A673 (cell line): ENCODE results near the gene NOL9. TPM values are rescaled to one million over a fixed set of nuclear protein-coding genes. Genes with fewer than 3 reads are reported as not detected.
A peak's percentile ranks its signal among the peaks of the same experiment; 100 is the strongest.

Experiments
- BruUV-seq: library from RNA; stranded (reverse); fragments of 400-500 nt; replicated peaks from 2 replicates; lab custom pipeline; 2021; lab: Mats Ljungman, UMichigan
- CTCF ChIA-PET: fragments of 300-600 bp; sonication (Branson Sonifier 250); formaldehyde crosslinking; loops from one replicate; lab custom pipeline; 2022; ENCODE audit warnings: antibody characterized with exemption; lab: Charles Lee
- POLR2A ChIA-PET: fragments of 300-600 bp; sonication (Branson Sonifier 250); formaldehyde crosslinking; loops from one replicate; lab custom pipeline; 2022; ENCODE audit warnings: antibody characterized with exemption; ENCODE audit not compliant: low non-redundant PET; lab: Charles Lee
- DNase-seq: peaks from one replicate; pipeline ENCODE4 v3.0.0-alpha.2; 2015; ENCODE audit warnings: low spot score
- H3K27ac ChIP-seq: fragments of 200-600 bp; sonication (generic); 2 replicates; pipeline ENCODE4 v1.5.1; 2016; ENCODE audit warnings: mixed run types, low read depth, mild to moderate bottlenecking, mixed read lengths, antibody characterized with exemption, low read length; ENCODE audit not compliant: poor library complexity, severe bottlenecking
- H3K27me3 ChIP-seq: fragments of 200-600 bp; sonication (generic); replicated peaks from 2 replicates; pipeline ENCODE4 v1.6.1; 2017; ENCODE audit warnings: mixed run types, low read depth, mild to moderate bottlenecking, mixed read lengths, antibody characterized with exemption, low read length; ENCODE audit not compliant: insufficient read depth, poor library complexity
- H3K36me3 ChIP-seq: fragments of 200-600 bp; sonication (generic); 2 replicates; pipeline ENCODE4 v1.6.1; 2016; ENCODE audit warnings: mixed run types, mild to moderate bottlenecking, mixed read lengths, antibody characterized with exemption, low read length; ENCODE audit not compliant: insufficient read depth, poor library complexity, severe bottlenecking
- H3K4me1 ChIP-seq: fragments of 200-600 bp; sonication (generic); 2 replicates; pipeline ENCODE4 v1.6.1; 2017; ENCODE audit warnings: mixed run types, mild to moderate bottlenecking, mixed read lengths, antibody characterized with exemption, low read length; ENCODE audit not compliant: insufficient read depth, poor library complexity, severe bottlenecking
- H3K4me3 ChIP-seq: fragments of 200-600 bp; sonication (generic); 2 replicates; pipeline ENCODE4 v1.5.1; 2016; ENCODE audit warnings: low read depth, mixed run types, mild to moderate bottlenecking, mixed read lengths, low read length; ENCODE audit not compliant: poor library complexity, severe bottlenecking
- H3K9me3 ChIP-seq: fragments of 200-600 bp; sonication (generic); 2 replicates; pipeline ENCODE4 v1.6.1; 2016; ENCODE audit warnings: mixed run types, low read depth, mild to moderate bottlenecking, mixed read lengths, antibody characterized with exemption, low read length; ENCODE audit not compliant: poor library complexity, severe bottlenecking
- CTCF ChIP-seq: fragments of 300-800, 200-600 bp; sonication (generic); conservative IDR thresholded peaks from 2 replicates; pipeline ENCODE4 v1.5.1; 2017; ENCODE audit warnings: low read depth, mild to moderate bottlenecking, antibody characterized with exemption, low read length, moderate library complexity, mixed read lengths
- EZH2 ChIP-seq: fragments of 200-600 bp; sonication (generic); IDR thresholded peaks from 2 replicates; pipeline ENCODE4 v1.6.1; 2017; ENCODE audit warnings: borderline replicate concordance, low read depth, mild to moderate bottlenecking, mixed read lengths, antibody characterized with exemption, low read length; ENCODE audit not compliant: poor library complexity, severe bottlenecking
- intact Hi-C: fragments of 100-400 bp; cut with micrococcal nuclease; formaldehyde crosslinking; loops from one replicate; pipeline ENCODE4 v1.10.0; 2022; ENCODE audit not compliant: unreplicated experiment
- total RNA-seq: library from RNA; stranded (reverse); gene quantifications from 2 replicates; pipeline ENCODE4 v1.2.3, GENCODE V29; 2021

NOL9 gene
- total RNA-seq, 1 experiment from 2014 or later = 55.6 TPM

DNA sequence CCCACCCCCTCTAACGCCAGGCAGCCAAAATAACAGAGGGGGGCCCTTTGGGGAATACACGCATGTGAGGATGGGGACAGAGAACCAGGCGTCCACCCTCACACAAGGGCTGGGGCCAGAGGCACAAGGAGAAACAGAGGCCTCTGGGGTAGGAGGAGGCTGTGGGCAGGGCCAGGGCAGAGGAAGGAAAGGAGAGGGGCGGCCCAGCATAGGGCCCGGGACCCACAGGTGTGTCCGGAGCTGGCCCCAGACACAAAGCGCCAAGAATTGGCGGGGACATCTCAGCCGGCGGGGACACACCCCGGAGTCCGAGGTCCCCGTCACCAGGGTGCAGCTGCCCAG is 69.5 kb downstream of the NOL9 start:
- ChIA-PET POLR2A (no interaction called here), CTCF (interaction anchor here (0.5 to 0.9 kb wide), 2 partner anchors 234 to 249 kb away, joined by 3 to 4 read pairs; partner anchors contain the start of gene ICMT)
- DNase-seq = no peak
- BruUV-seq = no TSS peak
- no peaks in the 10 kb centered on the region for H3K9me3 ChIP-seq
- H3K27me3 ChIP-seq = peaks cover 33% of the 10 kb centered on the region
- peak overlapping the region; percentile 19 for H3K4me3 ChIP-seq
- peaks cover 6% of the 10 kb centered on the region for H3K4me1 ChIP-seq
- H3K36me3 ChIP-seq = no peaks in the 10 kb centered on the region
- TF ChIP-seq CTCF (no peak), EZH2 (no peak)
- intact Hi-C loops = loop anchor here (5.0 kb wide), 1 partner anchor 733 kb away; no protein-coding TSS in a partner anchor
- no peak overlapping the region for H3K27ac ChIP-seq

DNA sequence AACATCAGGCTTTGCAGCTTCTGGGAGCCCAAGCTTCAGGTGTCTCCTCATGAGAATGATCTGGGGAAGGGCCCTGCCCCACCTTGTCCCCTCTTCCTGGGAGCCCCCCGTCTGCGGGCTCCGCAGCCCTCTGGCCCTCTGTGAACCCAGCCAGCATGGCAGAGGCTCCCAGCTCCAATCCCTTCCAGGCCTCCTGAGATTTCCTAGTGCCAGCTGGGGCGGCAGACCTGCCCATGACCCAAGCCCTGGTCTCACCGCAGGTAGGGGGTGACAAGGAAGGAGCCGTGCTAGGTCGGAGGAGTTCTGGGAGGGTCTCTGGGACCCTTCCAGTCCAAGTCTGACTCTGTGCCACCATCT is 70.6 kb downstream of the NOL9 start:
- CTCF ChIA-PET = interaction anchor here (0.9 kb wide), 2 partner anchors 162 to 248 kb away, joined by 3 read pairs; partner anchors contain the start of gene ICMT
- intact Hi-C loops = no loop called here
- POLR2A ChIA-PET = no interaction called here
- H3K27ac ChIP-seq = no peak overlapping the region
- no peaks in the 10 kb centered on the region for H3K9me3 ChIP-seq
- no peaks in the 10 kb centered on the region for H3K36me3 ChIP-seq
- TF ChIP-seq EZH2 (no peak), CTCF (no peak)
- no peak overlapping the region for H3K4me3 ChIP-seq
- BruUV-seq = no TSS peak
- peaks cover 6% of the 10 kb centered on the region for H3K4me1 ChIP-seq
- peaks cover 33% of the 10 kb centered on the region for H3K27me3 ChIP-seq
- DNase-seq = no peak

DNA sequence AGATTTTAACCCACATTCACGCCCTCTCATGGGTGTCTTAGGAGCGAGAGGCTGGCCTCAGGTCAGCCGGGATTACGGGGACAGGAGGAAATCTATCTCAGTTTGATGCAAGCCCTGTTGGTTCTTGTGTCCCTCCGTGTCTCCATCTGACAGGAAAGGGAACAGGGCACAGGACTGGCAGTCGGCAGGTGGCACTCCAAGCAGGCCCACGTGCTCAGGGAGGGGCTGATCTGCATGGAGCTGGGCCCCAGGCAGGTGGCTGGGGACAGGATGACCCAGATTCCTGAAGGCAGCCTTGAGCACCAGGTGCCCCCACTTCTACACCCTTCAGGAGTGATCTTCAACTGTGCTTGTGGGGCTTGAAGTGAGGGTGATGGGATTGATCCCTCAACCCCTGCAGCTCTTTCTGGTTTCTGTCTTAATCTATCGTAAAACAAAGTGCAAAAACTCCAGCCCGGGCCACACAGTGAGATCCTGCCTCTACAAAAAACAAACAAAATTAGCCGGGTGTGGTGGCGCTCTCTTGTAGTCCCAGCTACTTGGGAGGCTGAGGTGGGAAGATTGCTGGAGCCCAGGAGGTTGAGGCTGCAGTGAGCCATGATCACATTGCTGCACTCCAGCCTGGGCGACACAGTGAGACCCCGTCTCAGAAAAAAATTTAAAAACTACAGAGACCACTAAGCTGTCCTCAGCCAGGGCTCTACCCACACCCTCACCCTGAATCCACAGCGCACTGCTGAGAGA is 71.1 kb downstream of the NOL9 start:
- Histone ChIP-seq H3K9me3 (no peaks in the 10 kb centered on the region), H3K27ac (no peak overlapping the region), H3K4me1 (peaks cover 6% of the 10 kb centered on the region), H3K27me3 (peaks cover 33% of the 10 kb centered on the region), H3K4me3 (no peak overlapping the region), H3K36me3 (no peaks in the 10 kb centered on the region)
- no TSS peak for BruUV-seq
- ChIA-PET CTCF (interaction anchor here (0.5 to 0.9 kb wide), 2 partner anchors 53 to 163 kb away, joined by 3 read pairs; no protein-coding TSS in a partner anchor), POLR2A (no interaction called here)
- DNase-seq = no peak
- intact Hi-C loops = no loop called here
- no peak for TF ChIP-seq CTCF
